SK-N-SH (cell line): ENCODE results near the gene ADAMTS1. TPM values are rescaled to one million over a fixed set of nuclear protein-coding genes. Genes with fewer than 3 reads are reported as not detected.

ENCODE experiments used
- CTCF ChIA-PET: fragments of 300-600, 350-600 bp; formaldehyde crosslinking; extraction: SDS; loops from one replicate; lab custom pipeline; 2021; lab: Yijun Ruan, JAX
- POLR2A ChIA-PET: fragments of 350-600 bp; sonication (Branson Sonifier 250); formaldehyde crosslinking; extraction: SDS; loops from one replicate; lab custom pipeline; 2020; ENCODE audit warnings: antibody characterized with exemption, inconsistent platforms; lab: Yijun Ruan, JAX
- DNase-seq: peaks from one replicate; pipeline ENCODE4 v3.0.0; 2012
- H2AFZ ChIP-seq: fragments of 200-600 bp; sonication (generic); 2 replicates; pipeline ENCODE4 v1.8.1; 2016; ENCODE audit warnings: antibody characterized with exemption, mild to moderate bottlenecking, low read depth
- H3F3A ChIP-seq: fragments of 200-600 bp; sonication (generic); replicated peaks from 2 replicates; pipeline ENCODE3; 2016; ENCODE audit warnings: antibody characterized with exemption, mild to moderate bottlenecking; ENCODE audit not compliant: insufficient read depth
- H3K27ac ChIP-seq, 2 experiments: fragments of 200-500 bp in 1 of 2; fragments of 200-600 bp in 1 of 2; sonication (Bioruptor generic) in 1 of 2; sonication (generic), shearing (Covaris generic) in 1 of 2; 2 replicates each; pipeline versions ENCODE4 v1.5.1 to v1.6.1; 2014 to 2016; ENCODE audit warnings: low read depth in 2 of 2, inconsistent platforms in 1 of 2, low read length in 1 of 2, mild to moderate bottlenecking in 1 of 2, mixed read lengths in 1 of 2
- H3K27me3 ChIP-seq: fragments of 200-600 bp; sonication (generic), shearing (Covaris generic); 2 replicates; pipeline ENCODE4 v1.6.1; 2016; ENCODE audit warnings: mixed run types; ENCODE audit not compliant: insufficient read depth
- H3K36me3 ChIP-seq, 2 experiments: fragments of 200-500 bp in 1 of 2; fragments of 200-600 bp in 1 of 2; sonication (Bioruptor generic) in 1 of 2; sonication (generic) in 1 of 2; replicated peaks in 1 of 2; 2 replicates each; pipeline versions ENCODE3 to v1.5.1; 2014 to 2016; ENCODE audit warnings: low read length in 1 of 2, mild to moderate bottlenecking in 1 of 2; ENCODE audit not compliant: insufficient read depth in 2 of 2, control insufficient read depth in 1 of 2
- H3K4me1 ChIP-seq, 2 experiments: fragments of 200-500 bp in 1 of 2; fragments of 200-600 bp in 1 of 2; sonication (Bioruptor generic) in 1 of 2; sonication (generic), shearing (Covaris generic) in 1 of 2; 2 replicates each; pipeline versions ENCODE4 v1.5.1 to v1.6.1; 2014 to 2016; ENCODE audit warnings: low read depth in 1 of 2, low read length in 1 of 2, mixed run types in 1 of 2; ENCODE audit not compliant: insufficient read depth in 2 of 2, control insufficient read depth in 1 of 2
- H3K4me2 ChIP-seq: fragments of 200-600 bp; sonication (generic), shearing (Covaris generic); 2 replicates; pipeline ENCODE4 v1.6.1; 2017; ENCODE audit warnings: mixed run types
- H3K4me3 ChIP-seq, 2 experiments: fragments of 200-500 bp in 1 of 2; fragments of 200-600 bp in 1 of 2; sonication (Bioruptor generic) in 1 of 2; sonication (generic), shearing (Covaris generic) in 1 of 2; 2 replicates each; pipeline versions ENCODE4 v1.5.1 to v1.8.1; 2014 to 2016; ENCODE audit warnings: low read depth in 2 of 2, inconsistent platforms in 1 of 2, low read length in 1 of 2, mild to moderate bottlenecking in 1 of 2, mixed read lengths in 1 of 2, moderate library complexity in 1 of 2
- H3K79me2 ChIP-seq: fragments of 200-600 bp; sonication (generic); 2 replicates; pipeline ENCODE4 v1.8.1; 2017; ENCODE audit warnings: mild to moderate bottlenecking; ENCODE audit not compliant: insufficient read depth
- H3K9ac ChIP-seq: fragments of 200-600 bp; sonication (generic); 2 replicates; pipeline ENCODE4 v1.6.1; 2017; ENCODE audit warnings: mixed run types
- H3K9me2 ChIP-seq: fragments of 200-600 bp; sonication (generic); 2 replicates; pipeline ENCODE4 v1.6.1; 2017; ENCODE audit warnings: mixed run types
- H3K9me3 ChIP-seq: fragments of 200-600 bp; sonication (generic); 2 replicates; pipeline ENCODE4 v1.6.1; 2017; ENCODE audit warnings: mixed run types, mild to moderate bottlenecking, moderate library complexity
- H4K20me1 ChIP-seq: fragments of 200-600 bp; sonication (generic); 2 replicates; pipeline ENCODE4 v1.6.1; 2017; ENCODE audit warnings: mild to moderate bottlenecking, mixed run types; ENCODE audit not compliant: insufficient read depth
- CHD2 ChIP-seq: fragments of 150-350 bp; IDR thresholded peaks from 2 replicates; pipeline ENCODE4 v1.6.1; 2018; ENCODE audit warnings: low read length; ENCODE audit not compliant: partially characterized antibody
- EP300 ChIP-seq, 2 experiments: IDR thresholded peaks; 2 replicates each; pipeline versions ENCODE4 v1.4.0 to v1.6.1; 2012; ENCODE audit warnings: borderline replicate concordance in 1 of 2, low read depth in 1 of 2, low read length in 1 of 2
- FOXM1 ChIP-seq: IDR thresholded peaks from 2 replicates; pipeline ENCODE4 v1.4.0; 2012; ENCODE audit warnings: low read depth, mild to moderate bottlenecking
- IRF3 ChIP-seq: fragments of 150-350 bp; IDR thresholded peaks from 2 replicates; pipeline ENCODE4 v1.6.1; 2016; ENCODE audit warnings: mild to moderate bottlenecking, low read depth, low read length
- NFIC ChIP-seq: IDR thresholded peaks from 2 replicates; pipeline ENCODE4 v1.4.0; 2012; ENCODE audit warnings: borderline replicate concordance
- NRF1 ChIP-seq: IDR thresholded peaks from 2 replicates; pipeline ENCODE4 v1.6.1; 2012; ENCODE audit warnings: low read depth, mild to moderate bottlenecking, low read length
- PBX3 ChIP-seq: IDR thresholded peaks from 2 replicates; pipeline ENCODE4; 2012
- POLR2AphosphoS5 ChIP-seq: IDR thresholded peaks from 2 replicates; pipeline ENCODE4 v1.6.1; 2012; ENCODE audit warnings: low read depth, low read length
- RFX5 ChIP-seq: IDR thresholded peaks from 2 replicates; pipeline ENCODE4 v1.6.1; 2012; ENCODE audit warnings: mild to moderate bottlenecking, improper control_type of control experiment, low read length
- RXRA ChIP-seq: IDR thresholded peaks from 2 replicates; pipeline ENCODE4 v1.4.0; 2012; ENCODE audit warnings: low read depth, mild to moderate bottlenecking, borderline replicate concordance
- SMC3 ChIP-seq: IDR thresholded peaks from 2 replicates; pipeline ENCODE4 v1.6.1; 2012; ENCODE audit warnings: low read depth, low read length, improper control_type of control experiment
- TAF1 ChIP-seq: IDR thresholded peaks from 2 replicates; pipeline ENCODE4 v1.6.1; 2012; ENCODE audit warnings: low read depth, mild to moderate bottlenecking, low read length, moderate library complexity, borderline replicate concordance
- USF1 ChIP-seq: IDR thresholded peaks from 2 replicates; pipeline ENCODE4 v1.4.0; 2012; ENCODE audit warnings: low read depth, borderline replicate concordance
- YY1 ChIP-seq: IDR thresholded peaks from 2 replicates; pipeline ENCODE4 v1.4.0; 2012; ENCODE audit warnings: low read depth, mild to moderate bottlenecking
- polyA plus RNA-seq, 3 experiments: library from polyadenylated mRNA; depleted of rRNA; stranded (reverse); fragments of >200 nt; gene quantifications; 2 replicates each; pipeline ENCODE4 v1.2.3, GENCODE V29; 2012
- TF ChIP-seq, protein P1 (sequence below): IDR thresholded peaks from 2 replicates; pipeline ENCODE4 v1.4.0; 2012; ENCODE audit warnings: low read depth, borderline replicate concordance
- TF ChIP-seq, protein P2 (sequence below): fragments of 200-600 bp; sonication (generic); IDR thresholded peaks from 2 replicates; pipeline ENCODE4 v1.6.1; 2017; ENCODE audit warnings: antibody characterized with exemption, mild to moderate bottlenecking, moderate library complexity
- TF ChIP-seq, protein P3 (sequence below): IDR thresholded peaks from 2 replicates; pipeline ENCODE4 v1.4.0; 2012; ENCODE audit warnings: low read depth

The ADAMTS1 gene
- polyA plus RNA-seq, 1 of the 3 experiments (the other 2 are of a cell fraction) = 137 TPM

- Histone ChIP-seq H3K9ac (no peak overlapping the region), H3K4me2 (no peak overlapping the region), H3K4me3 (no peak overlapping the region), H3K36me3 (no peaks in the 10 kb centered on the region), H3K9me3 (no peaks in the 10 kb centered on the region), H2AFZ (no peak overlapping the region), H3K9me2 (no peaks in the 10 kb centered on the region), H3K4me1 (no peaks in the 10 kb centered on the region), H3F3A (no peaks in the 10 kb centered on the region), H3K27me3 (no peaks in the 10 kb centered on the region), H3K27ac (no peak overlapping the region), H4K20me1 (no peaks in the 10 kb centered on the region), H3K79me2 (no peaks in the 10 kb centered on the region)
- TF ChIP-seq POLR2AphosphoS5 (no peak), IRF3 (no peak), EP300 (IDR thresholded peaks at IDR 0.05; ENCODE audit: borderline replicate concordance in 1 of 2, low read depth in 1 of 2, low read length in 1 of 2) (no peak), RXRA (no peak), NFIC (no peak), CHD2 (no peak), YY1 (no peak), FOXM1 (no peak), TAF1 (no peak), USF1 (no peak), PBX3 (no peak), RFX5 (no peak), SMC3 (no peak), NRF1 (no peak)
- TF ChIP-seq, protein P1, sequence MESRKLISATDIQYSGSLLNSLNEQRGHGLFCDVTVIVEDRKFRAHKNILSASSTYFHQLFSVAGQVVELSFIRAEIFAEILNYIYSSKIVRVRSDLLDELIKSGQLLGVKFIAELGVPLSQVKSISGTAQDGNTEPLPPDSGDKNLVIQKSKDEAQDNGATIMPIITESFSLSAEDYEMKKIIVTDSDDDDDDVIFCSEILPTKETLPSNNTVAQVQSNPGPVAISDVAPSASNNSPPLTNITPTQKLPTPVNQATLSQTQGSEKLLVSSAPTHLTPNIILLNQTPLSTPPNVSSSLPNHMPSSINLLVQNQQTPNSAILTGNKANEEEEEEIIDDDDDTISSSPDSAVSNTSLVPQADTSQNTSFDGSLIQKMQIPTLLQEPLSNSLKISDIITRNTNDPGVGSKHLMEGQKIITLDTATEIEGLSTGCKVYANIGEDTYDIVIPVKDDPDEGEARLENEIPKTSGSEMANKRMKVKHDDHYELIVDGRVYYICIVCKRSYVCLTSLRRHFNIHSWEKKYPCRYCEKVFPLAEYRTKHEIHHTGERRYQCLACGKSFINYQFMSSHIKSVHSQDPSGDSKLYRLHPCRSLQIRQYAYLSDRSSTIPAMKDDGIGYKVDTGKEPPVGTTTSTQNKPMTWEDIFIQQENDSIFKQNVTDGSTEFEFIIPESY = no peak
- TF ChIP-seq, protein P2, sequence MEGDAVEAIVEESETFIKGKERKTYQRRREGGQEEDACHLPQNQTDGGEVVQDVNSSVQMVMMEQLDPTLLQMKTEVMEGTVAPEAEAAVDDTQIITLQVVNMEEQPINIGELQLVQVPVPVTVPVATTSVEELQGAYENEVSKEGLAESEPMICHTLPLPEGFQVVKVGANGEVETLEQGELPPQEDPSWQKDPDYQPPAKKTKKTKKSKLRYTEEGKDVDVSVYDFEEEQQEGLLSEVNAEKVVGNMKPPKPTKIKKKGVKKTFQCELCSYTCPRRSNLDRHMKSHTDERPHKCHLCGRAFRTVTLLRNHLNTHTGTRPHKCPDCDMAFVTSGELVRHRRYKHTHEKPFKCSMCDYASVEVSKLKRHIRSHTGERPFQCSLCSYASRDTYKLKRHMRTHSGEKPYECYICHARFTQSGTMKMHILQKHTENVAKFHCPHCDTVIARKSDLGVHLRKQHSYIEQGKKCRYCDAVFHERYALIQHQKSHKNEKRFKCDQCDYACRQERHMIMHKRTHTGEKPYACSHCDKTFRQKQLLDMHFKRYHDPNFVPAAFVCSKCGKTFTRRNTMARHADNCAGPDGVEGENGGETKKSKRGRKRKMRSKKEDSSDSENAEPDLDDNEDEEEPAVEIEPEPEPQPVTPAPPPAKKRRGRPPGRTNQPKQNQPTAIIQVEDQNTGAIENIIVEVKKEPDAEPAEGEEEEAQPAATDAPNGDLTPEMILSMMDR = no peak
- TF ChIP-seq, protein P3, sequence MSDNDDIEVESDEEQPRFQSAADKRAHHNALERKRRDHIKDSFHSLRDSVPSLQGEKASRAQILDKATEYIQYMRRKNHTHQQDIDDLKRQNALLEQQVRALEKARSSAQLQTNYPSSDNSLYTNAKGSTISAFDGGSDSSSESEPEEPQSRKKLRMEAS = no peak
- POLR2A ChIA-PET = no interaction called here
- DNase-seq = no peak
- CTCF ChIA-PET = no interaction called here
These were observed 54.9 kb downstream of the ADAMTS1 start for GRCh38 chr21:26790296-26790695.
